Testis (tissue), 3 donors: ENCODE results near the gene CD59. TPM values are rescaled to one million over a fixed set of nuclear protein-coding genes. Genes with fewer than 3 reads are reported as not detected.

Experiments
- DNase-seq: peaks from one replicate; pipeline ENCODE4 v3.0.0-alpha.2; 2019
- H3K27ac ChIP-seq, 2 donors: fragments of 200-600 bp; sonication (generic); one replicate each; pipeline ENCODE4 v1.5.1; 2019
- H3K27me3 ChIP-seq: fragments of 200-600 bp; sonication (generic); one replicate; pipeline ENCODE4 v1.5.1; 2019
- H3K36me3 ChIP-seq: fragments of 200-600 bp; sonication (generic); one replicate; pipeline ENCODE4 v1.5.1; 2017; ENCODE audit warnings: low read depth; ENCODE audit errors: missing control alignments
- H3K4me1 ChIP-seq: fragments of 200-600 bp; sonication (generic); one replicate; pipeline ENCODE4 v1.5.1; 2019
- H3K4me3 ChIP-seq, 2 donors: fragments of 200-600 bp; sonication (generic); one replicate each; pipeline ENCODE4 v1.5.1; 2017 to 2019
- H3K9me3 ChIP-seq: fragments of 200-600 bp; sonication (generic); one replicate; pipeline ENCODE4 v1.5.1; 2017
- CTCF ChIP-seq, 3 experiments: fragments of 450-650 bp in 2 of 3; fragments of 200-600 bp in 1 of 3; sonication (generic) in 1 of 3; IDR thresholded peaks; one replicate each; pipeline ENCODE4 v1.5.1; 2016 to 2019; ENCODE audit warnings: antibody characterized with exemption in 3 of 3, mild to moderate bottlenecking in 2 of 3, moderate library complexity in 1 of 3
- POLR2A ChIP-seq: fragments of 450-650 bp; IDR thresholded peaks from one replicate; pipeline ENCODE4 v1.6.1; 2017; ENCODE audit warnings: antibody characterized with exemption, mild to moderate bottlenecking, moderate library complexity
- WGBS, 2 donors: methylation state at CpG; one replicate each; pipeline ENCODE4 v1.1.5; 2018; 5-methylcytosine and 5-hydroxymethylcytosine counted together
- intact Hi-C: fragments of 100-400 bp; cut with DNase I; formaldehyde crosslinking; loops from one replicate; pipeline ENCODE4 v1.15.1; 2023; ENCODE audit warnings: low total_unique reads
- polyA plus RNA-seq: library from polyadenylated mRNA; stranded (reverse); fragments of 350-450 nt; fragmentation: Illumina TruSeq; extraction: RNeasy Lipid Tissue Mini Kit (QIAGEN cat#74804); gene quantifications from one replicate; pipeline ENCODE4 v1.2.3, GENCODE V29; 2014; ENCODE audit warnings: low read depth, low replicate concordance; ENCODE audit not compliant: insufficient read depth
- total RNA-seq, 2 donors: library from RNA; depleted of rRNA; stranded (reverse); fragments of >200 nt; gene quantifications; one replicate each; pipeline ENCODE4 v1.2.3, GENCODE V29; 2016

The CD59 gene
- total and polyA plus RNA-seq, 3 donors from 2014 or later: 157 to 343 (median 230) TPM

- Histone ChIP-seq H3K36me3 (no peaks in the 10 kb centered on the region), H3K9me3 (no peaks in the 10 kb centered on the region), H3K27ac (no peak overlapping the region), H3K4me3 (no peak overlapping the region), H3K27me3 (no peaks in the 10 kb centered on the region), H3K4me1 (peaks cover 6% of the 10 kb centered on the region)
- no peak for DNase-seq
- 78 to 91% methylated on average over 9 of the region's 9 CpGs for WGBS, 2 donors
- TF ChIP-seq POLR2A (no peak), CTCF (IDR thresholded peaks at IDR 0.05) (no peak)
- intact Hi-C loops: no loop called here
Measured at GRCh38 chr11:33777906-33778305, 41.7 kb upstream of the CD59 start.

- no peaks in the 10 kb centered on the region for H3K36me3 ChIP-seq
- H3K27ac ChIP-seq: no peak overlapping the region
- no peaks in the 10 kb centered on the region for H3K27me3 ChIP-seq
- no peak for DNase-seq
- no peak overlapping the region for H3K4me3 ChIP-seq
- 35 to 71% methylated on average over 1 of the region's 1 CpG for WGBS, 2 donors
- intact Hi-C loops: no loop called here
- no peak for TF ChIP-seq CTCF (IDR thresholded peaks at IDR 0.05)
- TF ChIP-seq POLR2A: no peak
- H3K4me1 ChIP-seq: peaks cover 9% of the 10 kb centered on the region
- no peaks in the 10 kb centered on the region for H3K9me3 ChIP-seq
Measured at GRCh38 chr11:33775832-33776470, 39.7 kb upstream of the CD59 start.

GRCh38 chr11:33775467-33775807, 39.2 kb upstream of the CD59 start:
- WGBS, 2 donors: 61 to 70% methylated on average over 7 of the region's 7 CpGs
- no peak for TF ChIP-seq POLR2A
- Histone ChIP-seq H3K9me3 (no peaks in the 10 kb centered on the region), H3K27me3 (no peaks in the 10 kb centered on the region), H3K4me3 (peak overlapping the region in 1 of 2 donors; percentile 95), H3K27ac (no peak overlapping the region), H3K4me1 (peaks cover 9% of the 10 kb centered on the region), H3K36me3 (no peaks in the 10 kb centered on the region)
- intact Hi-C loops: no loop called here
- DNase-seq: no peak

GRCh38 chr11:33774736-33775466, 38.7 kb upstream of the CD59 start:
- peak; percentile 51 for DNase-seq
- no peaks in the 10 kb centered on the region for H3K9me3 ChIP-seq
- intact Hi-C loops: no loop called here
- no peaks in the 10 kb centered on the region for H3K27me3 ChIP-seq
- no peaks in the 10 kb centered on the region for H3K36me3 ChIP-seq
- H3K4me1 ChIP-seq: peaks cover 9% of the 10 kb centered on the region
- H3K4me3 ChIP-seq: peak overlapping the region; percentile 82 to 95
- WGBS, 2 donors: 2% methylated on average over 23 of the region's 23 CpGs
- H3K27ac ChIP-seq: peak overlapping the region; percentile 88 to 91
- TF ChIP-seq CTCF (IDR thresholded peaks at IDR 0.05) (no peak), POLR2A (no peak)

- H3K4me1 ChIP-seq: peaks cover 9% of the 10 kb centered on the region
- intact Hi-C loops: no loop called here
Measured at GRCh38 chr11:33773987-33774735, 37.9 kb upstream of the CD59 start, which contains the start of gene FBXO3. Gene FBXO3 (minus strand): TSS chr11:33774520. CDS start chr11:33774497, 23 bp downstream.

More at GRCh38 chr11:33773987-33774735, 37.9 kb upstream of the CD59 start, which contains the start of gene FBXO3:
- 0% methylated on average over 12 to 50 of the region's 64 CpGs for WGBS, 2 donors
- H3K27me3 ChIP-seq: no peaks in the 10 kb centered on the region
- DNase-seq: peak; percentile 93
- TF ChIP-seq POLR2A (no peak), CTCF (IDR thresholded peaks at IDR 0.05) (no peak)
- H3K36me3 ChIP-seq: no peaks in the 10 kb centered on the region
- H3K4me3 ChIP-seq: peak within 1 kb of the TSS; percentile 82 to 95
- no peaks in the 10 kb centered on the region for H3K9me3 ChIP-seq
- peak within 1 kb of the TSS; percentile 88 to 91 for H3K27ac ChIP-seq
